Medulla oblongata (tissue), 1 donor: ENCODE results near the gene TRA2B.

Source experiments
- DNase-seq: peaks from one replicate; pipeline ENCODE4 v3.0.0-alpha.2; 2015; ENCODE audit errors: extremely low spot score

TRA2B gene

GRCh38 chr3:185950728-185951127 lies 12.9 kb upstream of the TRA2B start:
- no peak for DNase-seq

DNA sequence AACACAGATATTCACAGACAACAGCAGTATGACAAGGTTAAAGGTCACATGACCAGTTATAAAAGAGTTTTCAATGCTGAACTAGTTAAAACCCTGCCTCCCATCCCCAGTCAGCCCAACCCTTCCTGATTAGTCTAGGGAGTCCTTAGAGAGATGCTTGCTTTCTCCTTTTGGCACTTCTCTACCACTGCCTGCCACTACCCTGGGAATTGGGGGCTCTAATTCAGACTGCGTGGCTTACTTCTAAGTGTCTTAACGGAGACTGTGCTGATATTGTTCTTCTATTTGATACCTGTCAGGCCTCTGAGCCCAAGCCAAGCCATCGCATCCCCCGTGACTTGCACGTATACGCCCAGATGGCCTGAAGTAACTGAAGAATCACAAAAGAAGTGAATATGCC lies 11.7 kb upstream of the TRA2B start:
- no peak for DNase-seq

- no peak for DNase-seq
Measured at GRCh38 chr3:185948292-185948691, 10.5 kb upstream of the TRA2B start.

- DNase-seq = no peak
Measured at GRCh38 chr3:185943760-185944106, 5.9 kb upstream of the TRA2B start.

- DNase-seq = peak; percentile 91
Measured at GRCh38 chr3:185942907-185943759, 5.3 kb upstream of the TRA2B start.

- no peak for DNase-seq
Measured at GRCh38 chr3:185942396-185942795, 4.6 kb upstream of the TRA2B start.

DNA sequence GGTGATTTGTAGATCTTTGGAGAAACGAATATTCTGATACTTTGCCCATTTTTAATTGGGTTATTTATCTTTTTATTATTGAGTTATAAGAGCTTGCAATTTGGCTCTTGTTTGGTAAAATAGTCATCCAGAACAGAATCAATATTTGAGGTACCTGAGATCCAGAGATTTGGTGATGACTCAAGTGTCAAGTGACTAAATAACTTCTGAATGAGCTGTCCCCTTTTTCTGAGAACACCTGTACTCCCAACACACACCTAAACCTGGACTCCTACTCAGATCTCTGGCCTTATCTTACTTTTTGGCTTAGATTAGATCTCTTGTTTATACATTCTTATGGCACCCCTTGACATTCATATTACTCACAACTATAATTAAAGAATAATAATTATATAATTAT lies 3.1 kb upstream of the TRA2B start:
- DNase-seq = no peak

- no peak for DNase-seq
Measured at GRCh38 chr3:185939721-185940120, 1.9 kb upstream of the TRA2B start.

- peak; percentile 75 for DNase-seq
Measured at GRCh38 chr3:185936814-185937688, 763 bp downstream of the TRA2B start.

- peak; percentile 30 for DNase-seq
Measured at GRCh38 chr3:185936273-185936629, 1.6 kb downstream of the TRA2B start.

DNA sequence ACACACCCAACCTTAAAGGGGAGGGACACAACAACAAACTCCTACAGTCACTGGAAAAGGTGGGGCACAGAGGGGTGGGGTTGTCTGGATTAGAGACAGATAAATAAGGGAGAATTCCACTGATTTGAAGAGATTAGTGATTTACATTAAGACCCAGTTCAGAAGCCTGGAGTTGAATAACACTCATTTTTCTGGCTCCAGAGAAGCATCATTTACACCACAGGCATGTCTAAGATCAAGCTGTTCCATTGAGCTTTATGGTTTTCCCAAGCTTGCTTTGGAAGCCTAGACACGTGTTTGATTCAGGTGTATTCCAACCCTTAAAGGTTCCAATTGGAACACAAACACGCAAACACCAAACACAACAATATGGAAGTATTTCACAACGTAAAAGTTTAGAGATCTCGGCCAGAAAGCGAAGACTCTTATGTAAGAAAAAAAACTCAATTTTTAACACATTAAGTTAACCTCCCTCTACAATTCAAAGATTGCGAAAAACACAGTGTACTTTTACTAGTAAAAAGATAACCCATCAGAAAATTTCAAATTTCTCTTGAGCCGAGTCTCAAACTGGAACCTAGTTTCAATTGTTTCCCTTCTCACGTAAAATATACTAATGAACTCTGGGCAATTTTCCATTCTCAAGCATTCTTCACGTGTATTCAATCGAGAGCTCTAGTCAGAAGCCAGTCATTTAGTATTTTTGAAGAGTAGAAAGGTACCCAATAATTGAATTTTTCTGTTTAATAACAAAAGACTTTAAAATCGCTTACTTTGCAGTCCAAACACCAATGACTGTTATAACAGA lies 2.1 kb downstream of the TRA2B start:
- DNase-seq = peak; percentile 32

DNA sequence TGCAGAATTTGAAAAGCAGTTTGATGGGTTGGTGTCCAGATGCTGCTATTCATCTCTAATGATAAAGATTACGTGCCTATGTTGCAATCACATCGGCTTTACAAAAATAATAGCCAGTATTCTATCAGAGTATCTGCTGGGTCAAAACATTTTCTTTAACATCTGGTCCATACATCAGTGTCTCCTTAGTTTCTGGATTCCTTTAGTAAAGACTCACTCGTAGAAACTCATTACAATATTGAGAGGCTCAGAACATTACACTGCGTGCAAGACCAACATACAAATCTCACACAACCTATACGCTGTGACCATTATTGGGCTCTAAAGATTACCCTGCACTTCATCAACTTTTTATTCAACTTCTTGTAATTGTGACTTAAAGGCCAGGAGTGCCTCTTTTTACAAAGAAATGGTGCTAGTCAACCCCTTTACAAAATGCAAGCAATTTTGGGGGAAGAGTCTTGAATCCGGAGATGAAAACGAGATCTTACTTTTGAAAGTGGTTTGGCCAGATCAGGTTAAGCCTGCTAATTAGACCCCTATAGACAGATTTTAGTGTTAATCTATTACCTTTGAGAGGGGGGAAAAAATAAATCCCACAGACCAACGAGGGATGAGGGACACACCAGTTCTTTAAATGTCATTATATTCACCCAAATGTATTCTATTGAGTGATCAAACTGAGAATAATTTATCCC lies 2.9 kb downstream of the TRA2B start:
- peak; percentile 43 for DNase-seq

DNA sequence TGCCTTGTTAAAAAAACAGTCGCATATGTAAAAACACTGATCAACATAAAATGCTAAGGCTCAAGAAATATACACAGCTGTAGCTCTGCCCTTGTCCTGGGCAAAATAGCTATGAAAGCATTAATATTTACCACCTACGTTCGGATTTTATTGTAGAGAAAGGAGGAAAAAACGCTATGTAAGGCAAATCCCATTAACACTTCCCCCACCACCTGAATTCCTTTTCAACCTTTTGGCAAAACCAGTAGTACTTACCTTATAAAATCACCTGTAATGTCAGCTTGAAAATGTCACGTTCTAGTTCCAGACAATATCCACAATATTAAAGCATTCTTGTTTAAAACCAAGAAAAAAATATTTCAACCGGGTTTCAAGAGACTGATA lies 3.6 kb downstream of the TRA2B start:
- DNase-seq = peak; percentile 19

GRCh38 chr3:185933374-185934173 lies 4.2 kb downstream of the TRA2B start:
- no peak for DNase-seq

DNA sequence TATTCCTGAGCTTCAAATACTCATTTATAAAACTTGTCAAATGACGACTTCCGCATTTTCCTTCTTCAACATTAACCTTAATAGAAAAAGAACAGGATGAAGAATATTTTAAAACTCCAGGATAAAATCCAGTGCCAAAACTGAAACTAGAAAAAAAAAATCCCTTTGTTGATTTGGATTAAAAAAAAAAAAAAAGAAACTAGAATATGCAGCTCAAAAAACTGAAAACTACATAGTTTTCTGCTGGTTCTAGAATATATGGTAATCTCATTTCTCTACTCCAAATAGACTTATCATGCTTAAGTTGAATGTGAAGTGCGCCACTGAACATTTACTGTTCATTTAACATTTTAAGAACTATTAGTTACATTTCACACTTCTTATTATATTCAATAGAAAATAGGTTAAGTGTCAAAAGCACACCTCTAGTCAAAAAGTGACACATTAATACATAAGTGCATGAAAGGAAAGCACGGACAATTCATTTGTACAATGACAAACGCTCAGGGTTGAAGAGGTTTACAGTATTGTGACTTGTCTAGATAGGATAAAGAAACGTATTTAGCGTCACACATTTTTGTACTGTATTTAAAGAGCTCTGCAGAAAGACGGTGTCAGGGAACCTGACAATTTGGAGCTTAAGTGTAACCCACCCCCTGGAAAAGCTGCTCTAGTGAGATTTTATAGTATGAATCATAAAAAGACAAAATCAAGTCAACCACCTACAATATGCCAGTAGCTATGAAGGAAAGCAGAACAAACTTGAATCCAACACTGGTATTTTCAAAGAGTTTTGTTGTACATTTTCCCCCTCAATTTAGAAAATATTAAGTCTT lies 5.8 kb downstream of the TRA2B start:
- DNase-seq = peak; percentile 33

- no peak for DNase-seq
Measured at GRCh38 chr3:185930393-185931107, 7.3 kb downstream of the TRA2B start.

DNA sequence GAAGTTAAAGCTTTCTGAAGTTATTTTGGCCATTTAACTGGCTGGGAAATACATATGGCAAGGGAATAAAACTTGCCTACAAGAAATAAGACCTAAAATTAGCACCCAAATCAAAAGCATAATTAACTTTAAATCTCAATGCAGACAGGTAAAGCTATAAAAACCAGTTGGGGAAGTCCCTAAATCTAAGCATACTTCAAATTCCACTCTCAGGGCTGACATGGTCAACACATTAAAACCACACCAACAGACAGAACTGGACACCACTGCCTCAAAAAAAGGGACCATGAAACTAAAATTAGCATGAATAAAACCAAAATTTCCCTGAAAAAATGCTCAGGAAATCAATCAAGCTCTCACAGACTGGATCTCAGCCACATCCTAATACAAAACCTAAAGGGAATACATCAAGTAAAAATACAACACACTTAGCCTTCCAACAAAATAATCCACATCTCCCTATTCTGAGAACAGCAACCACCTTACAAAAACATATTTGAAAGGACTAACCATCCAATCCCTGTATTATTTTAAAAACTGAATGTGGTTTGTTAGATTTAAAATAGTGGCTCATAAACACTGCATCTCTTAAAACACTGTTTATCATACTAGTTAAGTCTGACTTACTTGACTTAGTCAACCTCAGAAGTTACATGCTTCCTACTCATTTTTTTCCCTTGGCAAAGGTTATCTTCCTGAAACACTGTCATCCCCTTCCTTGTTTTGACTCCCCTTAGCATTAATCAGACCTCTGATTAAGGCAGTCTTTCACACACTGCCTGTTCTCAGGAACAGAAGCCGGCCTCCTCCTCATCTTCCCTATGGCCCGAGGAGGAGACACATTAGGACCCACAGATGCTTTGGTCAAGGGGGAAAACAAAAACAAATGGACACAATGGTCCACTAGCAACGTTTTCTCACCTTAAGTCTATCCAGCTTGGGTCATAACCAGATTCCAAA lies 8.3 kb downstream of the TRA2B start:
- DNase-seq = no peak

DNA sequence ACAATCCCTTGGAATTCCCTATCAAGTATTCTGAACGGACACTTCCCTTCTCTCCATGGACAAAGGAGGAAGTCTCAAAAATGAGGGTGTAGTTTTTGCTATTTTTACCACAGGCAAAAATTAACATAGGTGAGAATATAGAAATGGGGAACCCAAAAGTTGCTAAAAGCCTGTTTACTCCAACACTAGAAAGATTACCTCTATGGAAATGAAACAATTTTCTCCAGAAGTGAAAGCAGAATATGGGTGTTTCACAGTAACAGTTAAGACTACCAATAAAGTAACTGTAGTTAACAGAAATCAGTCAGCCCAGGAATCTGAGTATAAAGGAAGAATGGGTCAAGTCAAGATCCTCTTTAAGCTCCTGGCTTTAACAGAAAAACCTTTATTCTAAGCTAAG lies 9.3 kb downstream of the TRA2B start:
- DNase-seq = no peak
